Transverse colon (tissue), 4 donors: ENCODE results near the gene MAP6.

Experiments
- CTCF ChIP-seq, 5 experiments: fragments of 200-600 bp in 3 of 5; fragments of 450-650 bp in 2 of 5; sonication (generic) in 3 of 5; IDR thresholded peaks; 1 replicate in 2 of 5; 2 replicates in 3 of 5; pipeline ENCODE4 v1.5.1; 2016 to 2017; ENCODE audit warnings: antibody characterized with exemption in 5 of 5, inconsistent platforms in 3 of 5, mild to moderate bottlenecking in 2 of 5, moderate library complexity in 1 of 5
- EP300 ChIP-seq: sonication (generic); formaldehyde crosslinking; IDR thresholded peaks from one replicate; pipeline ENCODE4 v1.6.1; 2017; ENCODE audit warnings: antibody characterized with exemption, low read depth
- POLR2A ChIP-seq: fragments of 450-650 bp; IDR thresholded peaks from one replicate; pipeline ENCODE4 v1.6.1; 2016; ENCODE audit warnings: antibody characterized with exemption, mild to moderate bottlenecking, moderate library complexity
- POLR2AphosphoS5 ChIP-seq, 3 donors: sonication (generic); formaldehyde crosslinking; IDR thresholded peaks; one replicate each; pipeline ENCODE4 v1.6.1; 2016; ENCODE audit warnings: antibody characterized with exemption in 3 of 3

DNA sequence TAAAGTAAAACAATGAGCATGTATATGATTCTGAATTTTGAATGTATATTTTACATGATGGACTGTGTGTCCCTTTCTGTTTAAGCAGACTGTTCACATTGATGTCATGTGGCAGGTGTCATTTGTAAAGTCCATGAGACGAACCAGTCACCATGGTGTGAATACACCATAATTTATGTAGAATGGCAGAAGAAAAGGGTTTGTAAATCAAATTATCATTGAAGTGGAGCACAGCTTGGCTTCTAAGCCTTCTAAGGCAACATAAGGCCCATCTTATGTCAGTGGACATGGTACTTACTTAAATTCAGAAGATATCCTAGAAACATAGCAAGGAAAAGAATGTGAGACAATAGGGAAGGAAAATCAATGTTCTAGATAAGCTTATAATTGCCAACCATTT, 4.4 kb downstream of the MAP6 start:
- TF ChIP-seq CTCF (IDR thresholded peaks at IDR 0.05): no peak
- TF ChIP-seq POLR2A: no peak
- TF ChIP-seq POLR2AphosphoS5 (IDR thresholded peaks at IDR 0.05): no peak
- no peak for TF ChIP-seq EP300
